Loucy (cell line): Measurements from ENCODE around the gene FBRSL1.

Source experiments
- H2AFZ ChIP-seq: fragments of 200-600 bp; sonication (generic); 2 replicates; pipeline ENCODE4 v1.6.0; 2016; ENCODE audit warnings: antibody characterized with exemption, mild to moderate bottlenecking, low read length, moderate library complexity
- H3F3A ChIP-seq: fragments of 200-600 bp; 2 replicates; pipeline ENCODE4 v1.6.0; 2016; ENCODE audit warnings: antibody characterized with exemption, low read depth, mild to moderate bottlenecking
- H3K27me3 ChIP-seq: fragments of 200-600 bp; sonication (generic); 2 replicates; pipeline ENCODE4 v1.6.1; 2014; ENCODE audit warnings: low read length, mild to moderate bottlenecking; ENCODE audit not compliant: insufficient read depth, poor library complexity, severe bottlenecking
- H3K36me3 ChIP-seq: fragments of 200-600 bp; sonication (generic); 2 replicates; pipeline ENCODE4 v1.6.1; 2016; ENCODE audit warnings: low read length; ENCODE audit not compliant: insufficient read depth
- H3K4me1 ChIP-seq: fragments of 200-600 bp; sonication (generic); 2 replicates; pipeline ENCODE4 v1.5.1; 2014; ENCODE audit warnings: low read length, mild to moderate bottlenecking; ENCODE audit not compliant: insufficient read depth, poor library complexity, severe bottlenecking
- H3K4me2 ChIP-seq: fragments of 200-600 bp; sonication (generic); 2 replicates; pipeline ENCODE4 v1.6.0; 2014; ENCODE audit warnings: antibody characterized with exemption, low read length, low read depth, mild to moderate bottlenecking; ENCODE audit not compliant: poor library complexity, severe bottlenecking
- H3K4me3 ChIP-seq: fragments of 200-600 bp; sonication (generic); 2 replicates; pipeline ENCODE4 v1.5.1; 2014; ENCODE audit warnings: low read length, mild to moderate bottlenecking, mixed read lengths; ENCODE audit not compliant: poor library complexity, severe bottlenecking
- H3K79me2 ChIP-seq: fragments of 200-600 bp; sonication (generic); 2 replicates; pipeline ENCODE4 v1.6.1; 2014; ENCODE audit warnings: low read length; ENCODE audit not compliant: insufficient read depth
- H3K9ac ChIP-seq: fragments of 200-600 bp; sonication (generic); 2 replicates; pipeline ENCODE4 v1.6.0; 2014; ENCODE audit warnings: mild to moderate bottlenecking, low read depth, low read length, moderate library complexity; ENCODE audit not compliant: poor library complexity, severe bottlenecking
- H3K9me2 ChIP-seq: fragments of 200-600 bp; sonication (generic); replicated peaks from 2 replicates; pipeline ENCODE4 v1.6.1; 2016; ENCODE audit warnings: low read depth, low read length, mixed read lengths
- H3K9me3 ChIP-seq: fragments of 200-600 bp; sonication (generic); 2 replicates; pipeline ENCODE4 v1.6.1; 2014; ENCODE audit warnings: mild to moderate bottlenecking, antibody characterized with exemption, low read length, low read depth; ENCODE audit not compliant: insufficient read depth
- H4K20me1 ChIP-seq: fragments of 200-600 bp; sonication (generic); 2 replicates; pipeline ENCODE4 v1.6.0; 2014; ENCODE audit warnings: antibody characterized with exemption, low read length, mild to moderate bottlenecking; ENCODE audit not compliant: insufficient read depth, poor library complexity, severe bottlenecking
- CTCF ChIP-seq: fragments of 200-600 bp; sonication (generic); conservative IDR thresholded peaks from 2 replicates; pipeline ENCODE4 v1.5.1; 2014; ENCODE audit warnings: mild to moderate bottlenecking, antibody characterized with exemption, low read length
- EZH2phosphoT487 ChIP-seq: fragments of 200-600 bp; IDR thresholded peaks from 2 replicates; pipeline ENCODE4 v1.6.1; 2018; ENCODE audit warnings: antibody characterized with exemption, mild to moderate bottlenecking, moderate library complexity, borderline replicate concordance

The FBRSL1 gene

DNA sequence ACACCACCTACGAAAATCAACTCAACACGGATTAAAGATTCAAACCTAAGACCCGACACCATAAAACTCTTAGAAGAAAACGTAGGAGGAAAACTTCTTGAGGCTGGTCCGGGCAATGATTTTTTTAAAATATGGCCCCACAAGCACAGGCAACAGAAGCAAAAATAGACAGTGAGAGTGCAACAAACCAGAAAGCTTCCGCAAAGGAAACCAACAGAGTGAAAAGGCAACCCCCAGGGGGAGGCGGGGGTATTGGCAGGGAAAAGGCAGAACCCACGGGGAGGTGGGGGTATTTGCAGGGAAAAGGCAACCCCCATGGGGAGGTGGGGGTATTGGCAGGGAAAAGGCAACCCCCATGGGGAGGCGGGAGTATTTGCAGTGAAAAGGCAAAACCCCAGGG, 20.5 kb upstream of the FBRSL1 start:
- Histone ChIP-seq H4K20me1 (no peaks in the 10 kb centered on the region), H3K27me3 (no peaks in the 10 kb centered on the region), H3K9ac (peak overlapping the region; percentile 53), H3K36me3 (no peaks in the 10 kb centered on the region), H3K4me2 (peak overlapping the region; percentile 70), H3K4me1 (peaks cover 45% of the 10 kb centered on the region), H3K9me3 (no peaks in the 10 kb centered on the region), H3F3A (peaks cover 3% of the 10 kb centered on the region; the same call in 1 of the 2 replicates), H3K79me2 (no peaks in the 10 kb centered on the region), H3K9me2 (no peaks in the 10 kb centered on the region), H3K4me3 (peak overlapping the region; percentile 58), H2AFZ (0 out of 2 replicates have a peak overlapping the region, but pooled peaks have one; percentile 42)
- TF ChIP-seq EZH2phosphoT487 (no peak), CTCF (0 out of 2 replicates have a peak, but pooled peaks have one; percentile 12)

GRCh38 chr12:132470397-132470796, 19.6 kb upstream of the FBRSL1 start:
- Histone ChIP-seq H4K20me1 (no peaks in the 10 kb centered on the region), H3F3A (peaks cover 3% of the 10 kb centered on the region; the same call in 1 of the 2 replicates), H2AFZ (no peak overlapping the region), H3K4me2 (peak overlapping the region; percentile 70), H3K9me3 (no peaks in the 10 kb centered on the region), H3K79me2 (no peaks in the 10 kb centered on the region), H3K4me1 (peaks cover 35% of the 10 kb centered on the region), H3K4me3 (no peak overlapping the region), H3K36me3 (no peaks in the 10 kb centered on the region), H3K9me2 (no peaks in the 10 kb centered on the region), H3K9ac (no peak overlapping the region), H3K27me3 (no peaks in the 10 kb centered on the region)
- TF ChIP-seq CTCF: no peak

- Histone ChIP-seq H3K4me2 (no peak overlapping the region), H2AFZ (no peak overlapping the region), H3K4me3 (no peak overlapping the region), H3K27me3 (no peaks in the 10 kb centered on the region), H3K9me2 (no peaks in the 10 kb centered on the region), H3F3A (peaks cover 3% of the 10 kb centered on the region; the same call in 1 of the 2 replicates), H4K20me1 (no peaks in the 10 kb centered on the region), H3K9ac (no peak overlapping the region), H3K9me3 (no peaks in the 10 kb centered on the region), H3K79me2 (no peaks in the 10 kb centered on the region), H3K36me3 (no peaks in the 10 kb centered on the region), H3K4me1 (peaks cover 26% of the 10 kb centered on the region)
- TF ChIP-seq CTCF: no peak
- TF ChIP-seq EZH2phosphoT487: no peak
Measured at GRCh38 chr12:132471011-132471857, 18.7 kb upstream of the FBRSL1 start.
